HG03520 (cell line): ENCODE data around the gene EMCN.
"Not testable (repeated sequence)": the region's sequence is repeated elsewhere in the genome, so short reads cannot be mapped to it uniquely, and the experiment has no call there.

Experiments
- ATAC-seq: cut with Tn5 transposase; IDR thresholded peaks from one replicate; pipeline ENCODE4 v1.9.1; 2021; ENCODE audit warnings: mild to moderate bottlenecking, moderate library complexity; ENCODE audit not compliant: unreplicated experiment

EMCN gene

DNA sequence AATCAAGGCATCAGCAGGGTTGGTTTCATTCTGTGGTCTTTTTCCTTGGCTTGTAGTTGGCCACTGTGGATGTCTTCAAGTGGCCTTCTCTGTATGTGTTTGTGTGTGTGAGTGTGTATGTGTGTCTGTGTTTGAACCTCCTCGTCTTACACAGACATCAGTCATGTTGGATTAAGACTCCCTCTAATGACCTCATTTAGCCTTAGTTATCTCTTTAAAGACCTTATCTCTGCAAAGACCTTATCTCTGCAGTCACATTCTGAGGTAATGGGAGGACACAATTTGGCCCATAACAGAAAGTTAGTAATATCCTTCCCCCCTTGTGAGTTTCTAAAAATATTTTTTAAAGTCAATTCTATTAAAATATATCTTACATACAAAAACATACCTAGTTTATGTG, 126.7 kb downstream of the EMCN start:
- no peak for ATAC-seq

DNA sequence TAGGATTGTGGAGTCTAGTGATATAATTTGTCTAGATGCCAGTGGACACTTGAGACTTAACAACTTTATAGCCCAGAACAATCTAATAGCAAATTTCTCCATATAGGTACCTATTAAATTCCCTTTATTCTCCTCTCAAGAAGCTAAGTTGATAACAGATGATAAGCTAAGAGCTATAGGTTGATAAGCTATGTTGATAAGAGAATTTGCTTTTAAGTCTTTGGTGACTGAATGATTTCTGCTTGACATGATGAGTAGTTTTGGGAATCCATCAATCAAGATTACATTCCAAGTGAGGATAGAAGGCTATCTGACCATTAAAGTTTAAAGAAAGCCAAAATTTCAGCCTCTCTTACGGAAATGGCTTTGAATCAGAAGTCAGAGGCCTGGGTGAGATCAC, 131.6 kb downstream of the EMCN start:
- ATAC-seq = no peak

DNA sequence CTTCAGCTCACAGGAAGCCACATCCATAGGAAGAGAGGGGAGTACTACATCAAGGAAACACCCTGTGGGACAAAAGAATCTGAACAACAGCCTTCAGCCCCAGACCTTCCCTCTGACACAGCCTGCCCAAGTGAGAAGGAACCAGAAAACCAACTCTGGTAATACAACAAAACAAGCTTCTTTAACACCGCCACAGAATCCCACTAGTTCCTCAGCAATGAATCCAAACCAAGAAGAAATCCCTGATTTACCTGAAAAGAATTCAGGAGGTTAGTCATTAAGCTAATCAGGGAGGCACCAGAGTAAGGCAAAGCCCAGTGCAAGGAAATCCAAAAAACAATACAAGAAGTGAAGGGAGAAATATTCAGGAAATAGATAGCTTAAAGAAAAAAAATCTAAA, 137.4 kb downstream of the EMCN start:
- not testable (repeated sequence) for ATAC-seq

DNA sequence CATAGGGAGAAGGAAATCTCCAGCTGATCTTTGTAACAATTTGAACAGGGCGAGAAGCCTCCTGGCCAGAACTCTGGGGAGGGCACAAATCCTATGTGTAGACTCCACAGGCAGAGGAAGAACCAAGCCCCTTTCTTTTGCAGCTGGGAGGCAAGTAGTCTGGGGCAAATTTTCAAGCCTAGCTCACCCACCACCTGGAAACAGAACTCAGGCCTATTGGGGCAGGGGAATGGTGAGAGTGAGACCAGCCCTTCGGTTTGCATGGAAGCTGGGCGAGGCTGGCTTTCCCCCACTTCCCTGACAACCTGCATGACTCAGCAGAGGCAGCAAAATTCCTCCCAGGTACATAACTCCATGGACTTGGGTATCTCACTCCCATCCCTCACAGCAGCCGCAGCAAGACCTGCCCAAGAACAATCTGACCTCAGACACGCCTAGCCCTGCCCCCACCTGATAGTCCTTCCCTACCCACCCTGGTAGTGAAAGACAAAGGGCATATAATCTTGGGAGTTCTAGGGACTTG, 138.2 kb downstream of the EMCN start:
- no peak for ATAC-seq

DNA sequence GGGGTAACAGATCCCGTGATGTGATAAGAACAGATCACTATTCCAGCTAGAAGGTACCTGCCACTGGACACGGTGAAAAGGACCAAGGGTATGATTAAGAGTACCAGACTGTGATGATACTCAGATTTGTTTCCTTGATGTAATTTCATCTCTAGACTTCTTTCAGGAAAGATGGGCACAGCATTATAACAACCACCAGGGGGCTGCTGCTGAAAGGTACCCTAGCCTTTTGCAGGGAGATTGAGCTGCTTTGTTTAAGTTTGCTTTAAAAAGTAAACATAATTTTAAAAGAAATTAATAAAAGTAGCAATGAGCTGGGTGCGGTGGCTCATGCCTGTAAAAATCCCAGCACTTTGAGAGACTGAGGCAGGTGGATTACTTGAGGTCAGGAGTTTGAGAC, 145.4 kb downstream of the EMCN start:
- ATAC-seq = no peak

DNA sequence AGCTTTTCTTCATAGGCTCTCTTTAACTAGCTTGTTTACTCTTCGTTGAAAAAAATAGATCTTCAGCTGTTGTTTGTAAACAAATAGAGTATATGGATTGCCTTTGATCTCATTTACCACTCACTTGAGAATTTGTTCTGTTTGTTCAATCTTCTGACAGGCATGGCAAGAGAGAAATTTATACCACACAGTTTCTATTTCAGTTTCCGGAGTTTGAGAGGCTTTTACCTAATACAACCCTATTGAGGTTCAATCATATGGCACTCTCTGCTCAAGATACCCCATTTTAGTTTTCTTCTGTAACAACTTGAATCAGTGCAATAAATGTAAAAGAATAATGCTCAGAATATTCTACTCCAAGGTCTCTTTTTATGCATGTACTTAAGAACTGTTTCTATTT, 148.0 kb downstream of the EMCN start:
- no peak for ATAC-seq

- ATAC-seq = no peak
Observed at GRCh38 chr4:100367451-100367850, 150.4 kb downstream of the EMCN start.

- no peak for ATAC-seq
Observed at GRCh38 chr4:100366213-100366612, 151.6 kb downstream of the EMCN start.

- ATAC-seq = no peak
Observed at GRCh38 chr4:100362366-100362765, 155.5 kb downstream of the EMCN start.

GRCh38 chr4:100361336-100361735, 156.5 kb downstream of the EMCN start:
- no peak for ATAC-seq

DNA sequence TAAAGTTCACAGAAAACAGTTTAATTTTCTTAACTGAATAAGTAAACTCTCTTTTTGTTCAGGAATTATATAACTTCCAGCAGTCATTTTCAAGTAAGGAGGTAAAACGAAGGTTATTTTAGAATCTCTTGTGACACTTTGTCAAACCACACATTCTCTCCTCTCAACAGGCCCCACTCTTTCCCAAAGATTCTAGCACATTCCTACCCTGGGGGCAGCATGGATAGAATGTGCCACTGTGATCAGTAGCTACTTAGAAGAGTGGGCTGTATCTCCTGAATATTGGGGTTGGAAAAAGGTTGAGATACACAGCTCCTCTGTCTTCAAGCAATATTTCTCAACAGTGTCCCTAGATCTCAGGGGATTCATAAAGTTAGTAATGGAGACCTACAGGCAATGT, 157.6 kb downstream of the EMCN start:
- ATAC-seq = no peak

- ATAC-seq = no peak
Observed at GRCh38 chr4:100359441-100359840, 158.4 kb downstream of the EMCN start.

- no peak for ATAC-seq
Observed at GRCh38 chr4:100357542-100357941, 160.3 kb downstream of the EMCN start.

GRCh38 chr4:100356172-100356571, 161.7 kb downstream of the EMCN start:
- no peak for ATAC-seq

DNA sequence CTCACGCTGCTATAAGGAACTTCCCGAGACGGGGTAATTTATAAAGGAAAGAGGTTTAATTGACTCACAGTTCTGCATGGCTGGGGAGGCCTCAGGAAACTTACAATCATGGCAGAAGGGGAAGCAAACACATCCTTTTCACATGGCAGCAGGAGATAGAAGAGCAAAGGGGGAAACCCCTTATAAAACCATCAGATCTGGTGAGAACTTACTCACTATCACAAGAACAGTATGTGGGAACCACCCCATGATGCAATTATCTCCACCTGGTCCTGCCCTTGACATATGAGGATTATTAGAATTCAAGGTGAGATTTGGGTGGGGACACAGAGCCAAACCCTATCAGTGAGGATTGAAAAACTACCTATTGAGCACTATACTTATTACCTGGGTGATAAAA, 165.5 kb downstream of the EMCN start:
- not testable (repeated sequence) for ATAC-seq

DNA sequence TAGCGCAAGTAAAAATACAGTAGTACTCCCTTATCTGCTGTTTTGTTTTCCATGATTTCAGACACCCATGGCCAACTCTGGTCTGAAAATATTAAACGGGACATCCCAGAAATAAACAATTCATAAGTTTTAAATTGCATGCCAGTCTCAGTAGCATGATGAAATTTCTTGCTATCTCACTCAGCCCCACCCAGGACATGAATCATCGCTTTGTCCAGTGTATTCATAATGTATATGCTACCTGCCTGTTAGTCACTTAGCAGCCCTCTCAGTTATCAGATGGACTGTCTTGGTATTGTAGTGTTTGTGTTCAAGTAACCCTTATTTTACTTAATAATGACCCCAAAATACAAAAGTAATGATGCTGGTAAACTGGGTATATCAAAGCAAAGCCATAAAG, 169.3 kb downstream of the EMCN start:
- no peak for ATAC-seq

DNA sequence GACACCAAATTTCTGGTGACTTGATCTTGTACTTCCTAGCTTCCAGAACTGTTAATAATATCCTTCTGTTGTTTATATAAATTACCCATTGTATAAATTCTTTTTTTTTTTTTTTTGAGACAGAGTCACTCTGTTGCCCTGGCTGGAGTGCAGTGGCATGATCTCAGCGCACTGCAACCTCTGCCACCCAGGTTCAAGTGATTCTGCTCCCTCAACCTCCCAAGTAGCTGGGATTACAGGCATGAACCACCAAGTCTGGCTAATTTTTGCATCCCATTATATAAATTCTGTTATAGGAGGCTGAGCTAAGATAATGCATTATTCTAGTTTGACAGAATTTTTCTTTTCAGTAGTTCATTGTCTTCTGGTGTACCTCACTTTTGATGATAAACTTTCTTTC, 170.6 kb downstream of the EMCN start:
- no peak for ATAC-seq

DNA sequence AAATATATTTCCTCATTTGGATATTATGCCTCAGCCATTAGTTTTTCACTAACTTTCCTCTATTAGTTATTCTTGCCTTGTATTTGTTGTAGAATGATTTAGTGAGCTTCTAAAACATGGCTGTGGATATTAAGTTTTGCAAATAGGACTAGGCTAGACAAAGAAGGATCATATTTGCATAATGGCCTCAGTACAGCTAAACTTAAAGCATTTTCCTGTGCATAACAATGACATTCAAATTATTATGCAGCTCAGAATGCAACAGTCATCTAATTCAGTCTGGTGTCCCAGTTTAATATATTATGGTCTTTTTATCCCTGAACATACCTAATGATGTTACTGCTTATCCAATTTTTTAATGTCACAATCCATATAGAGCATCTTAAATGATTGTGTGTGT, 172.2 kb downstream of the EMCN start:
- no peak for ATAC-seq
